Stimulated activated naive CD4-positive, alpha-beta T cell (primary cell): Measurements from ENCODE around the gene PBLD.

Experiments used
- DNase-seq, 6 experiments: peaks; one replicate each; lab custom pipeline; 2025; lab: John Stamatoyannopoulos, UW

The PBLD gene

DNA sequence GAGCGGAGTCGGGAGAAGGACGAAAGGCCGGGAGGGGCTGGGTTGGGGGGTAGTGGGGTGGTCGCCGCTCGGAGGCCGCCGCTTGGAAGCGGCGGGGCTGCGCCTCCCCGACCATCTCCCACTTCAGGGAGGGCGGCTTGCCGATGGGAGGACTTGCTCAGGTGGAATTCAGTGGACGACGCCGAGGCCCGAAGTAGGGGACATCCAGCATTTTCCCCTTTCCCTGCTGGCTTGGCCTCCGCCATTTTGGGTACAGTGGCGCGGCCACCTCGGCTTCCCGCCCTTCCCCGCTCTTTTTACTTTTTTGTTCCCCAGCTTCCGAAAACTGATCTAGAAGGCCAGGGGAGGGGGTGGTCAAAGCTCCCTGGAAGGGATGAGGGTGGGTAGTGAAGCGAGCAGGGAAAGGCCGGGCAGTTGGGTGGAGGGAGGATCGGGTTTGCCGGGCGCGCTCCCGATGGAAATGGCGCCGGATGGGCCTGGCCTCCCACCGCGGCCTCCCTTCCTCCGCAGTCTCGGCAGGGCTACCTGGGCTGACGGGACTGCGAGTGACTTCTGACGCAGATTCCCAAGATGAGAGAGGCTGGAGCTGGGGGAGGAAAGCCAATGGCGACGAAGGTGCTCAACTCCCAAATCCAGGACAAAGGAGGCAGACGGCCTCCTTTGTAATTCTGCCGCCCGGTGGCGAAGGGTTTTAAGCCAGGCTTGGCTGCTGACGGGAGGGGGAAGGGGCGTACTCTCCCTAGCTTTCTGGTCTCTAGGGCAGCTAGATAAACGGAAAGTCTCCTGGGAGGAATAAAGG, at the start of gene PBLD:
PBLD (minus strand) TSS at position 670 of the 799 bp plus-strand sequence. CDS start 26,084 bp downstream, outside the sequence.
- DNase-seq: peak; percentile 42 to 76 (median 61)

DNA sequence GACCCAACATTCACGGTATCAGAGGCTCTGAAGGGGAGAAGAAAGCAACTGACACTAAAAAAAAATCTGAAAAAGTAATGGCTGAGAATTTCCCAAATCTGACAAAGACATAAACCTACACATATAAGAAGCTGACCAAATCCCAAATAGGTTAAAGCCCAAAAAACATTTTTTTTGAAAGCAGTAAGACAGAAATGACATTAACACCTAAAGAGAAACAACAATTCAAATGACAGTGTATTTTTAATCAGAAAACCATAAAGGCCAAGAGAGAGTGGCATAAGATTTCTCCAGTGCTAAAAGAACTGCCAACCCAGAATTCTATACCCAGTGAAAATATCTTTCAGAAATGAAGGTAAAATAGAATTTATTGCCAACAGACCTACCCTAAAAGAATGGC, 38.9 kb upstream of the PBLD start:
- no peak for DNase-seq

DNA sequence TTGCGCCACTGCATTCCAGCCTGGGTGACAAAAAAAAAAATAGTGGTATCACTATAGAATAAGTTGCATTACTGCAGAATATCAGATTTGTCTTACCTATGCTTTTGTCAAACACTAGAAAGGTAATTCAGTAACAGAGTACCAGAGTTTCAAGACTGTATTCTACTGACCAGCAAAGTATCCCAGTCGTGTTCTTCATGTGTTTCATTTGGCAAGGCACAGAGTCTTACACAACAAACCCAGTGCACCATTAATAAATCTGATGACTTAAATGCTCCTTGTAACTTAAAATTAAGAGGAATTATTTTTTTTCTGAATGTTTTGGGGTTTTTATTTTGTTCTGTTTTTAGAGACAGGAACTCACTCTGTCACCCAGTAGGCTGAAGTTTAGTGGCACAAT, 34.4 kb upstream of the PBLD start:
- DNase-seq: no peak

- DNase-seq: no peak
These were observed 33.9 kb upstream of the PBLD start for GRCh38 chr10:68366600-68366999.

GRCh38 chr10:68365611-68366010, 32.9 kb upstream of the PBLD start:
- DNase-seq: no peak

DNA sequence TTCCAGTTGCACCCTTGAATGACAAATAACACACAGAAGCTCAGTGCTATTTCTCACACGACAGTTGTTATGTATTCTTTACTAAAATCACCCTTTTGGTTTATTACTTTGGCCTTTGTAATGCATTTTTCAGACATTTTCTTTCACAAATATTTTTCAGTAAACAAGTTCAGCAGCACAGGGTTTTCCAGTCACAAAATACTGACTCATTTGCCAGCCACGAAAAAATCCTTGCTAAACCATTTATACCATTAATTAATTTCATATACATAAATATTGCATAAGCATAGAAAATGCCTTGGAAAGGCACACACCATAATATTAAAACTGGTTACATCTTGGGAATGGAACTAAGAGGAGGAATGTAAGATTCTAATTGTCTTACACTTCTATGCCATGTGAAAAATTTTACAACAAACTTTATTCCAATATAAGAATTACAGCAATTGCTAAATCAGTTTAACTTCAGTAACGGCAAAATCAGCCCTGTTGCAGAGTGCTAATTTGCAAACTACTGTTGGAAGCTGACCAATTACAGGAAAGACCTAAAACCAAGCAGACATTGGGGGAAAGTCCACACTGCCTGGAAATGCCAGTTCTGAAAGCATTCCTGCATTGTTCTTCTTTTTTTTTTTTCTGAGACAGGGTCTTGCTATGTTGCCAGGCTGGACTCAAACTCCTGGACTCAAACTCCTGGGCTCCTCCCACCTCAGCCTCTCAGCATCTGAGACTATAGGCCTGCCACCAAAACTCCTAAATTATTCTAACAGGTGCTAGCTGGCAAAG, 31.6 kb upstream of the PBLD start:
- DNase-seq: no peak

GRCh38 chr10:68362590-68362989, 29.9 kb upstream of the PBLD start:
- no peak for DNase-seq

DNA sequence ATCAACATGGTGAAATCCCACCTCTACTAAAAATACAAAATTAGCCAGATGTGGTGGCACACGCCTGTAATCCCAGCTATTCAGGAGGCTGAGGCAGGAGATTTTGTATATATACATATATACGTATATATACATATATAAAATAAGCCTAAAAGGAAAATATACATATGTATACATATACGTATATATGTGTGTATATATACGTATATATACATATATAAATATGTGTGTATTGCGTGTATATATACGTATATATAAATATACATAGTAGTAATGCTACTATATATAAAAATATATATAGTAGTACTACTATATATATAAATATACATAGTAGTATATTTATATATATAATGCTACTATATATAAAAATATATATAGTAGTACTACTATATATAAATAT, 26.5 kb upstream of the PBLD start:
- no peak for DNase-seq

DNA sequence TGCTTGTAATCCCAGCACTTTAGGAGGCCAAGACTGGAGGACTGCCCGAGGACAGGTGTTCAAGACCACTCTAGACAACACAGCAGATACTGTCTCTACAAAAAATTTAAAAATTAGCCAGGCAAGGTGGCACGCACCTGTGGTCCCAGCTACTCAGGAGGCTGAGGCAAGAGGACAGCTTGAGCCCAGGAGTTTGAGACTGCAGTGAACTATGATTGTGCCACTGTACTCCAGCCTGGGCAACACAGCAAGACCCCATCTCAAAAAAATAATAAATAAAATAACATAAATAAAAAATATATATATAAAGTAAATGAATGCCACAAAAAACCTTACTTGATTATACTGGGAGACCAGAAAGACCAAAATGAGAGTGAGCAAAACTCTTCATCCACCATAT, 20.8 kb upstream of the PBLD start:
- no peak for DNase-seq

DNA sequence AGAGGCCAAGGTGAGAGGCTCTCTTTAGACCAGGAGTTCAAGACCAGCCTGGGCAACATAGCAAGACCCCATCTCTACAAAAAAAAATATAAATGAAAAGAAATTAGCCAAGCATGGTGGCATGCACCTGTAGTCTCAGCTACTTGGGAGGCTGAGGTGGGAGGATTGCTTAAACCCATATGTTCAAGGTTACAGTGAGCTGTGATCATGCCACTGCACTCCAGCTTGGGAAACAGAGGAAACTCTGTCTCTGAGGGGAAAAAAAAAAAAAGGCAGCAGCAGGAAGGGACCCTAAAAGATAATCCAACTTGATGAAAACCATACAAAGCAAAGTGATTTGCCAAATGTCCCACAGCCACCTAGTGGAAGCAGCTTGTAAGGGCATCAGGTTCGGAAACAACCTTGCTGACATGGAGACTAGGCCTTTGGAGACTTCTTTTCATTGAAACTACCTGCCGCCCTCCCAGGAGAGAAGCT, 15.6 kb upstream of the PBLD start:
- DNase-seq: peak in 4 of 6 experiments; percentile 9 to 54 (median 34)

DNA sequence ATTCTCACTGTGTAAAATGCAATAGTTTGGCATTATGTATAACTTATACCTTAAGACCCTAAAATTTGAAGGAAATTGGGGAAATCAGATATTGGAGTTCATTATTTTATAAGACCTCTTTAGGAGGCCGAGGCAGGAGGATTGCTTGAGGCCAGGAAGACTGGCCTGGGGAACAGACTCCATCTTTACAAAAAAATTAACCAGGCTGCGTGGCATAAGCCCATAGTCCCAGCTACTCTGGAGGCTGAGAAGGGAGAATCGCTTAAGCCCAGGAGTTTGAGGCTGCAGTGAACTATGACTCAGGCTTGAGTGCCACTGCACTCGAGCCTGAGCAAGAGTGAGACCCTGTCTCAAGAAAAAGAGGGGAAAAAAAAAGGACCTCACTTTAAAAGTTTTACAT, 14.0 kb upstream of the PBLD start:
- no peak for DNase-seq

DNA sequence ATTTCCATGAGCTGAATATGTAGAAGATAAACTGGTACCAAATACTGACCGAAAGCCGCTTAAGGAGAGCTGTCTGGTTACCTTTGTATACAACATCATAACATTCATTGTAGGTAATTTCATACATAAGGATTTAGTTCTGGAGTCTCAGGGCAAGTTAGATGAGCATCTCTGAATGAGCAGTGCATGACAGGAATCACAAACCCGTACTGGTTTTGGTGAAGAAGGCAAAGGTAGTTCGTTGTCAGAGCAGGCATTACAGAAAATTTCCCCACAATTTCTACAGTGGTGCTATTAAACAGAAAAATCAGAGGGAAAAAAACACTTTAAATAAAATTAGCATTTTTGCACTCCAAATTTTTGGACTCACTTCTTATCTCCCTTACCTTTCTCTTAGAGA, 12.9 kb upstream of the PBLD start:
- no peak for DNase-seq

DNA sequence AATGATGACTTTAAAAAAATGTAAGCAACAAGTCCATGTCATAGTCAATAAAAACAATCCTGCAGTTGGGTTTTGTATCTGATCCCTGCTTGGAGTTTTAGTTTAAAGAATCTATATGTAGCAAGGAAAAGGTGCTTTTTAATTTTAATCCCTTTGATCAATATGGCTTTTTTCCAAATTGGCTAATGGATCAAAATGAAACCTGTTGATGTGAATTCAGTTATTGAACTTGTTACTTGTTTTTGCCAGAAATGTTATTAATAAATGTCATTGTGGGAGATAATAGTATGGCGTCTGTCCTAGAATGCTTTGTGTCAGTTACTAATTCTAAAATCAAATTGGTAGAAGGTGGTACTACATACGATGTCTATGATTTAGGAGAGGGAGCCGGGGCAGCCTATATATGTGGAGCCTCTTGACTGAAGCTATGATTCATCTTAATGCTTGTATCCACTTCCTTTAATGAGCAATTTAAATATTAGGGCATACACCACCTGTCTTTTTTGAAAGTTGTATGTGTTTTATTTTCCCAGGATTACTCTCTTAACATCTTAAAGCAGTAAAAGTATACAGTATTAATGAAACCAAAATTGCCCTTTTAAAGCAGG, 10.3 kb upstream of the PBLD start:
- DNase-seq: no peak

GRCh38 chr10:68340358-68341080, 7.8 kb upstream of the PBLD start:
- DNase-seq: no peak

DNA sequence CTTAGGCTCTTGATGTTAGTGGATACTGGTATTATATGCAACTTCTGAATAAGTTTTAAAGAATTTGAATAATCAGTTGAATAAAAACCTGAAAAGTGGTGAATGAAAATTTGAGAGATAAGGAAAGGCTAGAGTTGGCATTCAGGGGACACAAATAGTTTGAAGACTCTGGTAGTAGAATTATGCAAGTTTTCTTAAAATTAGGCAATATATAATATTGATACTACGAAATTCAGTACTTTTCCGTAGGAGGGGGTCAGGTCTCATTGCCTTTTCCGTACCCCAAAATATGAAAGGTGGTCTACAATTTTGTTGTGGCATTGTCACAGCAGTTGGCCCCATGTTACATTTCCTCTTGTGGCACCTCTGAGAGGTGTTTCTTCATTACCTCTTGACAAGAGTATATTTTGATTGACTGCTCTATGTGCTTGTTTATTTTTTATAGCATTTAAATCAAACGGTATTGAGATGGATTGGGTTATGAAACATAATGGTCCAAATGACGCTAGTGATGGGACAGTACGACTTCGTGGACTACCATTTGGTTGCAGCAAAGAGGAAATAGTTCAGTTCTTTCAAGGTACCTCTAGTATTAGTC, 4.1 kb upstream of the PBLD start:
- no peak for DNase-seq

- no peak for DNase-seq
These were observed 2.1 kb upstream of the PBLD start for GRCh38 chr10:68334672-68335467.

DNA sequence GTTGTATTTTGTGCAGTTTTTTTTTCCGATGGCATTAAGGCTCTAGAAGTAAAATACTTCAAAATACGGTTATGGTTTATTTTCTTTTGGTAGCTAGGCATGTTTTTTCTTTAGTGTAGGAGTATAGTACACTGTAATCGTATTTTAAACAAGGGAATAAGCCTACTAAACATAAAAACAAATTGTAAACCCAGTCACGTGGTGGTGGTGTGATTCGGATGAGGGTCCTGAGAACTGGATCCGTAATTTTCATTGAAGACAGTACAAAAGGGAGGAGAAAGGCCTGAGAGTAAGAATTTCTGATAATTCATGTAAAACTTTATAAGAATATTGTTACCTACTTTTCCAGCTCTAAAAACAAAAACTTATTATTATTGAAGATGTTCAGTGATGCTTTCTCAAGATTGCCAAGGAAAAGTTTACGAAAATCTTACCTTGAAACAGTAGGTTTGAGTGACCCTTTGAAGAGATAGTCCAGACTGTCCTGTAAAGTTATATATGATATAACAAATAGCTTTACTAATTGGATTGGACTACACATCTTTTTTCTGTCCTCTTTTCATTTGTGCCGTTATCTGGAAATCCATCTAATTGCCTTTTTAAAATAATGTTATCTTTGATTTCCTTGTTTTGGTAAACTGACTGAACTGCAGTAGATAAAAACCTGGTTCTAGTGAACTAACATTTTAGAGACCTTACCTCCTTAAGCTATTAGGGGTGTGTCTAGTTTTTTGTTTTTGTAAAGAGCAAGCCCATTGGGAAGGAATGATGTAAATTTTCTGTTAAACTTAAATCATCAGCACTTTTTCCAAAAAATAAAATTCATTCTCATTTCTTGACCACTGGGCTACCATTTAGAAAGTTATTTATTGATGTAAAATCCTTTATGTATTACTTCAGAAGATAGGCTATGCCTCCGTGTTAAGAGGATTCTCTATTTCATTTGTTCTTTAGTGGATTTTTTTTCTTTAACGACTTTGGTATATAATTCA, 1.0 kb upstream of the PBLD start:
- DNase-seq: peak in 1 of 6 experiments; percentile 8

DNA sequence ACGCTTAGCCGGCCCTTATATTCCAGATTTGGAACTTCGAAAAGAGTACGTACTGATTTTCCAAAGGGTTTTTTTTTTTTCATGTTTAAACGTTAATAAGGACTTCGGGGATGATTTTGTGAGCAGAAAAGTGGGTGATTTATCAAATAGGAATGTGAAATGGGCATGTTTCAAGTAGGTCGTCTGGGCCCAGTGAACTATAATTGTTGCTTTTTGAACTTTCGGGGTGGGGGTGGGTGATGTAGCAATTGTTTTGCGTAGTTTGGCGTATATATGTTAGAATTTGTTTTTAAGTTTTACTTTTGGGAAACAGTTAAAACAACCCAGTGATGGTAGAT, 299 bp upstream of the PBLD start:
- DNase-seq: peak in 3 of 6 experiments; percentile 4 to 34 (median 29)

- DNase-seq: peak; percentile 95 to 99 (median 98)
These were observed 1.1 kb downstream of the PBLD start, which contains the start of gene HNRNPH3 for GRCh38 chr10:68331455-68332258. Gene HNRNPH3, plus strand, starts transcription at chr10:68332064. Its CDS starts 5,158 bp downstream, at chr10:68337222.
